ENCODE data around the gene CACNA1S. TPM values are rescaled to one million over a fixed set of nuclear protein-coding genes. Genes with fewer than 3 reads are reported as not detected.

The CACNA1S gene
- total RNA-seq, 1 donor from 2014 or later, result not detected

DNA sequence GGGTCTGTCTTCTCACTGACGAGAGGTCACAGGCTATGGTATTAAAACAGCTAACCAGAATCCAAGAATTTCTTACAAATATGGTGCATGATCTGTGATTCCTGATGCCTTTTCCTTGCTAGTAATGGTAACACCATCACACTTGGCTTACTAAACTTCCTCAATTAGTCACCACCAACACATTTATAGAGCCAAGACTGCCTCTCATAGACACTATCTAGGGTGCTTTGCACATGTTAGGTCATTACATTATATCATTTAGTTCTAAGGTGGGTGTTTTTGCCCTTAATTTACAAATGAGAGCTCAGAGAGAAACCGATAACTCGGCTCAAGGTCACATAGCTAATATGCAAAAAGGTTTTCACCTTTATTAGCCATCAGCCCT is 97.4 kb downstream of the CACNA1S start:
- Mint-ChIP-seq H3K4me3 (no peak overlapping the region), H3K4me1 (peaks cover 38% of the 10 kb centered on the region), H3K27ac (no peak overlapping the region), H3K27me3 (ENCODE audit: low read depth) (peaks cover 12% of the 10 kb centered on the region), H3K36me3 (no peaks in the 10 kb centered on the region), H3K9me3 (no peaks in the 10 kb centered on the region)
- TF ChIP-seq, protein P1, sequence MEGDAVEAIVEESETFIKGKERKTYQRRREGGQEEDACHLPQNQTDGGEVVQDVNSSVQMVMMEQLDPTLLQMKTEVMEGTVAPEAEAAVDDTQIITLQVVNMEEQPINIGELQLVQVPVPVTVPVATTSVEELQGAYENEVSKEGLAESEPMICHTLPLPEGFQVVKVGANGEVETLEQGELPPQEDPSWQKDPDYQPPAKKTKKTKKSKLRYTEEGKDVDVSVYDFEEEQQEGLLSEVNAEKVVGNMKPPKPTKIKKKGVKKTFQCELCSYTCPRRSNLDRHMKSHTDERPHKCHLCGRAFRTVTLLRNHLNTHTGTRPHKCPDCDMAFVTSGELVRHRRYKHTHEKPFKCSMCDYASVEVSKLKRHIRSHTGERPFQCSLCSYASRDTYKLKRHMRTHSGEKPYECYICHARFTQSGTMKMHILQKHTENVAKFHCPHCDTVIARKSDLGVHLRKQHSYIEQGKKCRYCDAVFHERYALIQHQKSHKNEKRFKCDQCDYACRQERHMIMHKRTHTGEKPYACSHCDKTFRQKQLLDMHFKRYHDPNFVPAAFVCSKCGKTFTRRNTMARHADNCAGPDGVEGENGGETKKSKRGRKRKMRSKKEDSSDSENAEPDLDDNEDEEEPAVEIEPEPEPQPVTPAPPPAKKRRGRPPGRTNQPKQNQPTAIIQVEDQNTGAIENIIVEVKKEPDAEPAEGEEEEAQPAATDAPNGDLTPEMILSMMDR (IDR thresholded peaks at IDR 0.05; ENCODE audit: unreplicated experiment), result no peak
- DNase-seq (ENCODE audit: low spot score in 2 of 2, unreplicated experiment in 2 of 2), result no peak

DNA sequence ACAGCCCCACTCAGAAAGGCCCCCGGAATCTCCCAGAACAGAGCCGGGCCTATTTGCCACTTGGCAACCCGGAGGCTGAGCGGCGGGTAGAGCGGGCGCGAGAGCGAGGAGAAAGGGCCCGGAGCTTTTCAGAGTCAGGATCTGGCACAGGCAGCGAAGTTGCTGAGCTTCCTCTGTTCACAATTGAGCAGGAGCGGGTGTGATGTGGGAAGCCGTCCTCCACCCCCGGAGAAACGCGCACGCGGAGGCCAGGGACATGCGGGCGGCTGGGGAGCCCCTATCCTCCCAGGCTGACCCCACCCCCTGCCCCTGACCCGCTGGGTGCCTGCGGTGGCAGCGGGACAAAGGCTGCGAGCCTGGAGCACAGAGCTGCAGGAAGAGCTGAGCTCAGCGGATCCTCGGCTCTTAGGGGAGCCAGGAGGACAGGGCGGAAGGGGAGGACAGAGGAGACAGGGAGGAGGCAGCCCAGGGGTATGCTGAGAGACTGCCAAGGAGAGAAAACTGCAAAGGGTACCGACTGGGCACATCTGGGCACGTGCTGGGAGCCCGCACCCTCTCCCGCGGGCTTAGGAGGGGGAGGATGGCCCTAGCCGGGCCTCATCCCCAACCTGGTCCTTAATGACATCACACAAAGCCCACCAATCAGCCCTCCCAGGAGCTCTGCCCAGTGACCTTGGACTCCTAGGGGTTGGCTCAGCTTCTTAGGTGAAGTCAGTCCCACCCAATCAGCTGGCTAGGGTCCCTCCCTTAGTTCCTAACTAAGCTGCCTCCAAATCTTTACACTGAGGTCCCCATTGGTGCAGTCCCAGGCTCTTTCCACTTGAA is 98.0 kb downstream of the CACNA1S start:
- no peak overlapping the region for H3K27ac Mint-ChIP-seq
- H3K27me3 Mint-ChIP-seq (ENCODE audit: low read depth), result peaks cover 12% of the 10 kb centered on the region
- no peaks in the 10 kb centered on the region for H3K9me3 Mint-ChIP-seq
- H3K4me1 Mint-ChIP-seq, result peaks cover 32% of the 10 kb centered on the region
- no peaks in the 10 kb centered on the region for H3K36me3 Mint-ChIP-seq
- no peak for DNase-seq (ENCODE audit: low spot score in 2 of 2, unreplicated experiment in 2 of 2)
- TF ChIP-seq, protein P1 (IDR thresholded peaks at IDR 0.05; ENCODE audit: unreplicated experiment), result no peak
- no peak overlapping the region for H3K4me3 Mint-ChIP-seq

DNA sequence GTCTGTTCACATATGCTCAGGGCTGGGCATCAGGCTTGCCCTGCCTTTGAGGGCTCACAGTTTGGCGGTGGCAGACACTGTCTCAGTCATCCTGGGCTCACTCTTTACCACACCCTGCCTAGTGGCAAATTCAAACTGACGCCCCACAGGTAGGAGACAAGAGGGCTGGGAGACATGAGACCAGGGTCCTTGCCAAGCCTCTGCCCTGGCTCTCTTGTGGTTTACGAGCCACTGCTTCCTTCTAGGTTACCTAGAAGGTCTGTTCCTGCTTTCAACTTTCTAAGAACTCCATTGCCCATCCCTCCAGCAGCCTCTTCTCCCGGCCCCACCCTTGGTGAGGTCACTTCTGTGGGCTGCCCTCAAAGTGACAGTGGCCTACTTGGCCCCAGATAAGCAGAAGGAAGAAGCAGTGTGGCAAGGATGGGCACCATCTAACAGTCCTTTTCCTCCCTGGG is 99.2 kb downstream of the CACNA1S start:
- Mint-ChIP-seq H3K36me3 (no peaks in the 10 kb centered on the region), H3K9me3 (no peaks in the 10 kb centered on the region), H3K4me3 (no peak overlapping the region), H3K4me1 (peaks cover 27% of the 10 kb centered on the region), H3K27me3 (ENCODE audit: low read depth) (peaks cover 12% of the 10 kb centered on the region), H3K27ac (no peak overlapping the region)
- TF ChIP-seq, protein P1 (IDR thresholded peaks at IDR 0.05; ENCODE audit: unreplicated experiment), result no peak
- no peak for DNase-seq (ENCODE audit: low spot score in 2 of 2, unreplicated experiment in 2 of 2)

DNA sequence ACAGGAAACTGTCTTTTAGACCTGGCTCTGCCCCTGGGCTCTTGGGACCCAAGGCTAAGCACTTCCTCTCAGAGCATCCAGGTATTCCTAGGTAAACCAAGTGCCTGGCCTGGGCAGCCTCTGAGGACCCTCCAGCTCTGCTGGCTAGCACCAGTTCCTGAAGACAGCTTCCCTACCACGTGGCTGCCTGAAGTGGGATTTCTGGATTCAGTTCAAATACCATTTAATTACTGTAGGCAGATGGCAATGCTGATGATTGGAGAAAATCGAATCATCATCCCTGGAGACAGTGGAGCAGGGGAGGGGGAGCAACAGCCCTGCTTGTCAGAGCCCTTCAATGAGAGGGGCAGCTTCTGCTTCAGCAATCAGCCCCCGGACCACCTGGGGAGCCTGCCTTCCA is 100.6 kb downstream of the CACNA1S start:
- TF ChIP-seq, protein P1 (IDR thresholded peaks at IDR 0.05; ENCODE audit: unreplicated experiment), result no peak
- Mint-ChIP-seq H3K4me3 (no peak overlapping the region), H3K9me3 (no peaks in the 10 kb centered on the region), H3K36me3 (no peaks in the 10 kb centered on the region), H3K4me1 (peaks cover 14% of the 10 kb centered on the region), H3K27me3 (ENCODE audit: low read depth) (peaks cover 12% of the 10 kb centered on the region), H3K27ac (no peak overlapping the region)
- no peak for DNase-seq (ENCODE audit: low spot score in 2 of 2, unreplicated experiment in 2 of 2)

DNA sequence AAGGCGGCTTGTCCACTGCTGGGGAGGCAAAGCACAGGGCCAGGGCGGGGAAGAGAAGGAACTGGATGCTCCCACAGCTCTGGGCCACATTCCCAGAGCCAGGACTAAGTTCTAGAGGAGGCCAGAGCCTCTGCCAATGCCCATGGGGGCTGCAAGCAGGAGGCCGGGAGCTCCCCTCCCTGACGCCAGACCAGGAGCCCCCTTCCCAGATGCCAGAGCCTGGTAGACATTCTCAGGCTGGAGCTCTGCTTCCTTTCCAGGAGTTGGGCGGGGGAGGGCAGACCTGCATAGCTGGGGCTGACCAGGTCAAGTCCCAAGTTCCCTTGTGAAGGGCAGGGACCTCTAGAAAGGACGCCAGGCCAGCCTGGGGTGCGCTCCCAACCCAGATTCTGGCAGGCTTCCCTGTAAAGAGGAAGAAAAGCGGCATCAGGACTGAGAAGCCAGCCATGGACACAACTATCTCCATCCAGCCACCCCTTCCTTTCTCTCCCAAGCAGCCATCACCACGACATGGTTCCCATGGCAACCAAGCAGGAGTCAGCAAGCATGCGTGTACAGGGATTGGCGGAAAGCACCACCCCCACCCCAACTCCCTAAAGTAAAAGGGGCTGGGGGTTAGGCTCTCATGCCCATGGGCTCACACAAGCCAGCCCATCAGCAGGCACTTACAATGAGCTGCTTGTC is 102.1 kb downstream of the CACNA1S start:
- DNase-seq (ENCODE audit: low spot score in 2 of 2, unreplicated experiment in 2 of 2), result no peak
- Mint-ChIP-seq H3K9me3 (no peaks in the 10 kb centered on the region), H3K4me3 (no peak overlapping the region), H3K36me3 (no peaks in the 10 kb centered on the region), H3K4me1 (no peaks in the 10 kb centered on the region), H3K27ac (no peak overlapping the region), H3K27me3 (ENCODE audit: low read depth) (peaks cover 6% of the 10 kb centered on the region)
- TF ChIP-seq, protein P1 (IDR thresholded peaks at IDR 0.05; ENCODE audit: unreplicated experiment), result no peak

All from mesothelial cell of epicardium (in vitro differentiated cells).